Psoas muscle (tissue), 8 donors: ENCODE measurements around the gene FMO3. TPM values are rescaled to one million over a fixed set of nuclear protein-coding genes. Genes with fewer than 3 reads are reported as not detected.

Experiments used
- ATAC-seq, 4 donors: fragments of 200-7000 bp; cut with Tn5 transposase; one replicate each; pipeline ENCODE4 v1.9.1; 2020; ENCODE audit warnings: moderate library complexity in 3 of 4, mild to moderate bottlenecking in 2 of 4
- DNase-seq, 2 donors: peaks; one replicate each; pipeline ENCODE4 v3.0.0-alpha.2; 2020
- H3K27ac ChIP-seq: fragments of 200-600 bp; one replicate; pipeline ENCODE4 v1.8.0; 2022
- H3K27me3 ChIP-seq, 3 donors: fragments of 200-600 bp in 1 of 3; one replicate each; pipeline versions ENCODE4 v1.6.1 to v1.8.0; 2013 to 2022; ENCODE audit warnings: low read length in 2 of 3, mild to moderate bottlenecking in 2 of 3, moderate library complexity in 1 of 3; ENCODE audit not compliant: insufficient read depth in 3 of 3
- H3K36me3 ChIP-seq, 2 donors: fragments of 200-600 bp in 1 of 2; one replicate each; pipeline versions ENCODE4 v1.6.1 to v1.8.0; 2013 to 2022; ENCODE audit warnings: low read depth in 1 of 2, mild to moderate bottlenecking in 1 of 2, moderate library complexity in 1 of 2; ENCODE audit not compliant: insufficient read depth in 1 of 2
- H3K4me1 ChIP-seq: fragments of 200-600 bp; one replicate; pipeline ENCODE4 v1.8.0; 2022
- H3K4me3 ChIP-seq: fragments of 200-600 bp; one replicate; pipeline ENCODE4 v1.8.0; 2022; ENCODE audit warnings: mild to moderate bottlenecking
- H3K9me3 ChIP-seq: fragments of 200-600 bp; one replicate; pipeline ENCODE4 v1.8.0; 2022
- CTCF ChIP-seq: fragments of 200-600 bp; IDR thresholded peaks from one replicate; pipeline ENCODE4 v1.8.0; 2022; ENCODE audit warnings: antibody characterized with exemption
- WGBS, 3 donors: extraction: QIAGEN DNeasy Blood & Tissue Kit; methylation state at CpG; one replicate each; pipeline versions ENCODE4 v1.1.6 to v1.1.7; 2013; 5-methylcytosine and 5-hydroxymethylcytosine counted together
- intact Hi-C, 2 donors: fragments of 100-400 bp; cut with DNase I; formaldehyde crosslinking; loops; one replicate each; pipeline versions ENCODE4 v1.11.0 to v1.14.2; 2022
- polyA plus RNA-seq, 3 donors: library from polyadenylated mRNA; stranded (reverse); fragments of 200-250 nt; gene quantifications; one replicate each; pipeline ENCODE4 v1.2.3, GENCODE V29; 2013
- total RNA-seq, 4 donors: library from RNA; stranded (reverse); fragmentation: NEBNext Ultra II Directional in 2 of 4; extraction: Animal tissue kit (Norgen Biotek cat#: 25700) in 2 of 4; gene quantifications; one replicate each; pipeline versions ENCODE4 v1.2.1 to v1.2.4, GENCODE V29; 2021 to 2023
- donor health status: healthy with polysubstance abuse.
- donor health status: DM: no; HTN: no; CAD: no; lungs with moderate emphysema.
- donor health status: Bipolar disorder and iron deficiency.
- donor health status: healthy.
- donor health status: DM: yes; HTN: yes; CAD: no.
- donor health status: DM: no; HTN: no; CAD: no.
- donor health status: DM: no; HTN: no; CAD: no.
- donor health status: DM: yes; HTN: yes; CAD: no.

Gene FMO3
- total and polyA plus RNA-seq, 7 donors = 0.48 to 3.6 (median 1.4) TPM

GRCh38 chr1:171116676-171117075 is 26.0 kb downstream of the FMO3 start:
- H3K9me3 ChIP-seq = no peaks in the 10 kb centered on the region
- no peak for TF ChIP-seq CTCF
- peaks cover 0 to 1% (median 0%) of the 10 kb centered on the region in 3 donors for H3K27me3 ChIP-seq
- no peak overlapping the region for H3K4me3 ChIP-seq
- 90 to 96% (median 92%) methylated on average over 1 of the region's 1 CpG for WGBS, 3 donors
- no peak for DNase-seq
- no peak for ATAC-seq
- H3K36me3 ChIP-seq = no peaks in the 10 kb centered on the region
- H3K4me1 ChIP-seq = no peaks in the 10 kb centered on the region
- no peak overlapping the region for H3K27ac ChIP-seq
- intact Hi-C loops = no loop called here

- H3K36me3 ChIP-seq = no peaks in the 10 kb centered on the region
- 81 to 85% (median 81%) methylated on average over 6 of the region's 6 CpGs for WGBS, 3 donors
- intact Hi-C loops = no loop called here
- TF ChIP-seq CTCF = no peak
- DNase-seq (no peak), ATAC-seq (no peak)
- no peak overlapping the region for H3K27ac ChIP-seq
- peaks cover 0 to 1% (median 0%) of the 10 kb centered on the region in 3 donors for H3K27me3 ChIP-seq
- H3K9me3 ChIP-seq = no peaks in the 10 kb centered on the region
- no peak overlapping the region for H3K4me3 ChIP-seq
- no peaks in the 10 kb centered on the region for H3K4me1 ChIP-seq
Measured at GRCh38 chr1:171117085-171117484, 26.4 kb downstream of the FMO3 start.

GRCh38 chr1:171119648-171120047 is 28.9 kb downstream of the FMO3 start:
- peaks cover 0 to 1% (median 0%) of the 10 kb centered on the region in 3 donors for H3K27me3 ChIP-seq
- H3K9me3 ChIP-seq = no peaks in the 10 kb centered on the region
- no peak overlapping the region for H3K27ac ChIP-seq
- DNase-seq = no peak
- TF ChIP-seq CTCF = no peak
- WGBS, 3 donors = 85 to 94% (median 87%) methylated on average over 2 of the region's 2 CpGs
- ATAC-seq = no peak
- H3K4me3 ChIP-seq = no peak overlapping the region
- intact Hi-C loops = no loop called here
- no peaks in the 10 kb centered on the region for H3K4me1 ChIP-seq
- H3K36me3 ChIP-seq = no peaks in the 10 kb centered on the region

GRCh38 chr1:171122299-171122698 is 31.6 kb downstream of the FMO3 start:
- no peak for TF ChIP-seq CTCF
- Histone ChIP-seq H3K27me3 (no peaks in the 10 kb centered on the region), H3K4me3 (no peak overlapping the region), H3K9me3 (no peaks in the 10 kb centered on the region), H3K27ac (no peak overlapping the region), H3K36me3 (no peaks in the 10 kb centered on the region), H3K4me1 (no peaks in the 10 kb centered on the region)
- ATAC-seq = no peak
- intact Hi-C loops = no loop called here
- DNase-seq = no peak

GRCh38 chr1:171122893-171123292 is 32.2 kb downstream of the FMO3 start:
- no peaks in the 10 kb centered on the region for H3K4me1 ChIP-seq
- DNase-seq = no peak
- no peak overlapping the region for H3K4me3 ChIP-seq
- intact Hi-C loops = no loop called here
- TF ChIP-seq CTCF = no peak
- no peaks in the 10 kb centered on the region for H3K36me3 ChIP-seq
- no peak for ATAC-seq
- no peaks in the 10 kb centered on the region for H3K9me3 ChIP-seq
- no peaks in the 10 kb centered on the region for H3K27me3 ChIP-seq
- H3K27ac ChIP-seq = no peak overlapping the region
